Memory B cell (primary cell): ENCODE measurements around the gene EPB41L5.
"Not testable (repeated sequence)": the region's sequence is repeated elsewhere in the genome, so short reads cannot be mapped to it uniquely, and the experiment has no call there.

Experiments
- ATAC-seq: fragments of 150-1000 bp; cut with Tn5 transposase; 2 replicates; pipeline ENCODE4 v1.10.0; 2021; ENCODE audit warnings: low read depth, mild to moderate bottlenecking, moderate library complexity
- DNase-seq, 2 donors: peaks; one replicate each; pipeline ENCODE4 v3.0.0; 2022; ENCODE audit warnings: low spot score in 2 of 2
- H3K27ac Mint-ChIP-seq: one replicate; pipeline ENCODE4 v1.8.0; 2022; ENCODE audit warnings: mild to moderate bottlenecking, moderate library complexity, mixed read lengths
- H3K27me3 Mint-ChIP-seq: one replicate; pipeline ENCODE4 v1.8.0; 2022; ENCODE audit warnings: mixed read lengths
- H3K36me3 Mint-ChIP-seq: one replicate; pipeline ENCODE4 v1.8.0; 2022; ENCODE audit warnings: mild to moderate bottlenecking, mixed read lengths
- H3K4me1 Mint-ChIP-seq: one replicate; pipeline ENCODE4 v1.8.0; 2022; ENCODE audit warnings: mixed read lengths
- H3K4me3 Mint-ChIP-seq: one replicate; pipeline ENCODE4 v1.8.0; 2022; ENCODE audit warnings: mild to moderate bottlenecking, moderate library complexity, mixed read lengths
- H3K9me3 Mint-ChIP-seq: one replicate; pipeline ENCODE4 v1.8.0; 2022; ENCODE audit warnings: mixed read lengths

EPB41L5 gene

DNA sequence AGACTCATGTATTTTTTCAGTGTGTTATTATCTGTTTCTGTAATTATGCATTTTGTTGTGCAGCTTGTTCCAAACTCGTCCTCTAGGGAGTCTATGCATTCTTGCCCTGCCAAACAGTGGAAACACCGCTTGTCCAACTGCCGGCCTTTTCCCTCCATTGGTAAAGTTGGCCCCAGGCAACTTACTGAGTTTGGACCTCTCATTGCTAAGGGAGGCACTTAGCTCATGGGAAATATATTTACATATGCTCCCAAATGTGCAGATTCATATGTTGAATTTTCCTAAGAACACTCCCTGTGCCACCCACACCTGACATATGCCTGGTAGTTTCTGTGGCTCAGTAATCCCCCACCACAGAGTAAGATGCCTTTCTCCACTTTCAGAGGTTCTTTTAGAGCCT, 112.3 kb downstream of the EPB41L5 start:
- DNase-seq (no peak), ATAC-seq (no peak)
- Mint-ChIP-seq H3K4me1 (no peaks in the 10 kb centered on the region), H3K9me3 (no peaks in the 10 kb centered on the region), H3K4me3 (no peak overlapping the region), H3K27ac (no peak overlapping the region), H3K36me3 (peaks cover 14% of the 10 kb centered on the region), H3K27me3 (no peaks in the 10 kb centered on the region)

DNA sequence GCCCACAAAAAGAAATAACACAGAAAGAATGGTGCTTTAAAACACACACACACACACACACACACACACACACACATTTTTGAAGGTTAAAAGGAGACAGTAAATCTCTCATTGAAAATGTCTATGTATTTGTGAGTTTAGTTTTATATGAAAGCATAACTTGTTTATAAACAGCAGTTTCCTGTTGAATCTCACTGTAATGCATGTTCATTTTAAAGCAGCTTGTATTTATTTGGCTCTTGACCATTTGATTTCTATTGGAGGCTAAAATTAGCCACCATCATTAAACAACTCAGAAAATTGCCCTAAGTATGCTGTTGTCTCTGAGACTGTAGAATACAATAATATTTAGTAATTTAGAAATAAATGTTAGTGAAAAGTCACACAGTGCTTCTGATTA, 115.3 kb downstream of the EPB41L5 start:
- H3K27ac Mint-ChIP-seq, result no peak overlapping the region
- no peak for ATAC-seq

DNA sequence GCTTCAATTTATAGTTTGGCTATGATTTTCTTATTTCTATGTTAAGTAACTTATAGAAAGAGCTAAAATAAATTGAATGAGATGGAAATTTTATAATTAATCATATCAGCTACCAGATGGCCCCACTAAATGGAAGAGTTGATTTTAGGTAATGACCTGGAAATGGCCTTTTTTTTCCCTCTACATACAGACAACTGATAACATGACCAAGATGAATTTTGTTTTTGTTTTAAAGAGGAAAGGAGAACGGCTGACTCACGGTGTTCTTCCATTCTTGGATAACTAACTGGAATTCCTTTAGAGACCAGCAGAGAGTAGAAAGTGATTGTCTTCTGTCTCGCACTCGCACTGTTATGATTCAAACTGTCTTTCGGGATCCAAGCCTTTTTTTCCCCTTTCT, 119.3 kb downstream of the EPB41L5 start:
- Mint-ChIP-seq H3K9me3 (peaks cover 5% of the 10 kb centered on the region), H3K36me3 (peaks cover 40% of the 10 kb centered on the region), H3K27me3 (no peaks in the 10 kb centered on the region), H3K4me3 (no peak overlapping the region), H3K4me1 (no peaks in the 10 kb centered on the region), H3K27ac (no peak overlapping the region)
- DNase-seq (no peak), ATAC-seq (no peak)

More for the DNA sequence above, 115.3 kb downstream of the EPB41L5 start:
- DNase-seq, result no peak
- Mint-ChIP-seq H3K4me1 (no peaks in the 10 kb centered on the region), H3K36me3 (peaks cover 32% of the 10 kb centered on the region), H3K27me3 (no peaks in the 10 kb centered on the region), H3K9me3 (no peaks in the 10 kb centered on the region), H3K4me3 (no peak overlapping the region)

DNA sequence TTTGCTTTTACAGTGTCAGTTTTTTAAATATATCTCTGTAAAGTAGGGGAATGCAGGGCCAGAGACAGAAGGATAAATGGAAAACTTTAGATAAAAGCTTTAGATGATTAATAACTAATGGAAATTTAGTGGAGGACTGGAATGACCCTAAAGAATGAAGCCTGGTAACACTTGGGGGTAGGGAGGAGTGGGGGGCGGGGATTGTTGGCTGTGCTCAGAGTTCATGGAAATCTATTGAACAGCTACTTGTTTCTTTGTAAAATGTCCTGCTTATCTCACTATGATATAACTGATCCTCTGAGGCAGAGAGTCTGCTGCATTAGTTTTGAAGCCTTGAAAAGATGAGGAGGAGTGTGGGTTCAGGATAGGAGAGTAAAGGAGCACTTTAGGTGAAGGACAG, 119.8 kb downstream of the EPB41L5 start:
- no peak overlapping the region for H3K4me3 Mint-ChIP-seq
- DNase-seq (no peak), ATAC-seq (no peak)
- peaks cover 40% of the 10 kb centered on the region for H3K36me3 Mint-ChIP-seq
- H3K9me3 Mint-ChIP-seq, result peaks cover 5% of the 10 kb centered on the region
- no peak overlapping the region for H3K27ac Mint-ChIP-seq
- H3K4me1 Mint-ChIP-seq, result no peaks in the 10 kb centered on the region
- no peaks in the 10 kb centered on the region for H3K27me3 Mint-ChIP-seq

DNA sequence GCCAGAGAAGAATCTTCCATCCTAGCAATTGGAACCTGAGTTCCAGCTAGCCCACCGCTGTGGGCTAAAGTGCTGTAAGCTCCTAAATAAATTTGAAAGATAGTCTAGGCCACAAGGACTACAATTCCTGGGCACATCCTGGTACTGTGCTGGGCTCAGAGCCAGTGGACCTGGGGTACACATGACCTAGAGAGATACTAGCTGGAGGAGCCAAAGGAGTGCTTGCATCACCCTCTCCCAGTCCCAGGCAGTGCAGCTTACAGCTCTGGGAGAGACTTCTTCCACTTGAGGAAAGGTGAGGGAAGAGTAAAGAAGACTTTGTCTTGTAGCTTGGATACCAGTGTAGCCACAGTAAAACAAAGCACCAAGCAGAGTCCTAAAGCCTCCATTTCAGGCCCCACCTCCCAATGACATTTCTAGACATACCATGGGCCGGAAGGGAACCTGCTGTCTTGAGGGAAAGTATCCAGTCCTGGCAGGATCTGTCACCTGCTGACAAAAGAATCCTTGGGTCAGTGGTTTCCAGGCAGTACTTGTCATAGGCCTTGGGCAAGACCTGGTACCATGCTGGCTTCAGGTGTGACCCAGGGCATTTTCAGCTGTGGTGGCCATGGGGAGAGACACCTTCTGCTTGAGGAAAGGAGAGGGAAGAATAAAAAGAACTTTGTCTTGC, 120.8 kb downstream of the EPB41L5 start:
- no peak overlapping the region for H3K27ac Mint-ChIP-seq
- H3K4me1 Mint-ChIP-seq, result no peaks in the 10 kb centered on the region
- H3K9me3 Mint-ChIP-seq, result peaks cover 5% of the 10 kb centered on the region
- ATAC-seq (no peak), DNase-seq (no peak)
- no peaks in the 10 kb centered on the region for H3K27me3 Mint-ChIP-seq
- H3K4me3 Mint-ChIP-seq, result no peak overlapping the region
- peaks cover 40% of the 10 kb centered on the region for H3K36me3 Mint-ChIP-seq

DNA sequence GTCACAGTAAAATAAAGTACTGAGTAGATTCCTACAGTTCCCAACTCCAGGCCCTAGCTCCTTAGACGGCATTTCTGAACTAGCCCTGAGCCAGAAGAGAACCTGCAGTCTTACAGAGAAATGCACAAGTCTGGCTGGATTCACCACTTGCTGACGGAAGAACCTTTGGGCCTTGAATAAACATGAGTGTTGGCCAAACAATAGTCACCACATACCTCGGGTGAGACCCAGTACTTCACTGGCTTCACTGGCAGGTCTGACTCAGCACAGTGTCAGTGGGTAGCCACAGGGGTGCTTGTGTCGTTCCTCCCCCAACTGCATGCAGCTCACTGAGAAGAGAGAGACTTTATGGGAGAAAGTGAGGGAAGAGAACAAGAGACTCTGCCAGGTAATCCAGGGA, 121.4 kb downstream of the EPB41L5 start:
- no peak overlapping the region for H3K27ac Mint-ChIP-seq
- DNase-seq (no peak), ATAC-seq (no peak)
- no peaks in the 10 kb centered on the region for H3K27me3 Mint-ChIP-seq
- peaks cover 5% of the 10 kb centered on the region for H3K9me3 Mint-ChIP-seq
- peaks cover 38% of the 10 kb centered on the region for H3K36me3 Mint-ChIP-seq
- no peak overlapping the region for H3K4me3 Mint-ChIP-seq
- H3K4me1 Mint-ChIP-seq, result no peaks in the 10 kb centered on the region

DNA sequence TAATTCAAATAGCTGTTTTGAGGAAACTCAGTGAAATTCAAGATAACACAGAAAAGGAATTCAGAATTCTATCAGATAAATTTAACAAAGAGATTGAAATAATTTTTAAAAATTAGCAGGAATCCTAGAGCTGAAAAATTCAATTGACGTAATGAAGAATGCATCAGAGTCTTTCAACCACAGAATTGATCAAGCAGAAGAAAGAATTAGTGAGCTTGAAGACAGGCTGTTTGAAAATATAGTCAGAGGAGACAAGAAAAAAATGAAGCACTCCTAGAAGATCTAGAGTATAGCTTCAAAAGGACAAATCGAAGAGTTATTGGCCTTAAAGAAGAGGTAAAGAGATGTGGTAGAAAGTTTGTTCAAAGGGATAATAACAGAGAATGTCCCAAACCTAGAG, 122.1 kb downstream of the EPB41L5 start:
- H3K36me3 Mint-ChIP-seq, result peaks cover 37% of the 10 kb centered on the region

DNA sequence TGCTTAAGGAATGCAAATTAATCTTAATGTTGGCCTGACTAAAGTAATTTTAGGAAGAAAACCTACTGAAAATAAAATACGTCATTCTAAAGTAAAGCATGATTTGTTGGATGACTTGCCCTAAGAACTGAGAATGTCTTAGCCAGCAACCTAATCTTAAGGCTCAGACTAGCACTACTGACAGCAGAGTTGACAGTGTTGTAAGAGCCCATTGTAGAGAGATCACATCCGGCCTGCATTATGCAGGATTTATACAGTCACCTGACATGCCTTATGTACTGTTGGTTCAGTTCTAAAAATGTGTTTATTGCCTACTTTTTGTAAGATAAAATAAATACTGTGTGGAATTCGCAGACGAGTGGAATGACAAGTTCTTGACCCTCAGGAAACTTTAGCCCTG, 128.0 kb downstream of the EPB41L5 start:
- no peak for DNase-seq

More for the DNA sequence above, 122.1 kb downstream of the EPB41L5 start:
- DNase-seq, H3K27ac Mint-ChIP-seq, H3K4me1 Mint-ChIP-seq, H3K27me3 Mint-ChIP-seq, H3K4me3 Mint-ChIP-seq, H3K9me3 Mint-ChIP-seq, ATAC-seq: not testable (repeated sequence)

DNA sequence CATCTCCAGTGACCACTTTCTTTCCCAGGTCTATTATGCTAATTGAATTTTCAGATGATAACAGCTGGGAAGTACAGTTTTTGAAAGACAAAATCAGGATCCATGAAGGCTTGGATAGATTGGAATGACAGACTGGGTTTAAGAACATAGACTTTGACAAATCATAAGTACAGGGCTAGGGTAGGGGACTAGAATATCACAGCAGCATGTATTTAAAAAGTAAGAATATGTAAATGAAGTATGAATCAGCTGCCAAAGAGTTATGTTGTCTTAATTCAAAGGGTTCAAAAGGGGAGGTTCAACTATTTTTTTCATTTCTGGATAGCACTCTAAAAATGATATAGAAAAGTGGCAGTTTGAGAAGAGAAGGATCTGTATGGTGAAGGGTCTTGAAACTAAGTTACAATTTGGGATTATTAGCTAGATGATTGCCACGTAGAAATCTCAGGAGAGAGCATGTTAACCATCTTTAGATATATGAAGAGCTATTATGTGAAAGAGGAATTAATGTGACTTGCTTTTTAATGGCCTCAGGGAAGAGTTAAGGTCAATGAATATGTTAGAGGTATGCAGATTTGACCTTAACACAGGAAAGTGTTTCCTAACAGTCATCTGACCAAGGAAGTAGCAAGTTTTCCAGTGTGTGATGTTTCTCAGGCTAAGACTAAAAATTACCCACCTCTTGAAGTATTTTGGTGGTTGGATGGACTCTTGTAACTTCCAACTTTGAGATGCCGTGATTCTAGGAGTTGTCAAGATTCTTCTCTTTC, 128.6 kb downstream of the EPB41L5 start:
- DNase-seq (no peak), ATAC-seq (no peak)
- Mint-ChIP-seq H3K27me3 (no peaks in the 10 kb centered on the region), H3K9me3 (no peaks in the 10 kb centered on the region), H3K27ac (peak overlapping the region; percentile 22), H3K36me3 (peaks cover 8% of the 10 kb centered on the region), H3K4me1 (no peaks in the 10 kb centered on the region), H3K4me3 (no peak overlapping the region)

More for the DNA sequence above, 128.0 kb downstream of the EPB41L5 start:
- H3K27ac Mint-ChIP-seq, result no peak overlapping the region
- H3K4me3 Mint-ChIP-seq, result no peak overlapping the region
- H3K4me1 Mint-ChIP-seq, result no peaks in the 10 kb centered on the region
- no peaks in the 10 kb centered on the region for H3K9me3 Mint-ChIP-seq
- no peaks in the 10 kb centered on the region for H3K27me3 Mint-ChIP-seq
- peaks cover 6% of the 10 kb centered on the region for H3K36me3 Mint-ChIP-seq
- ATAC-seq, result no peak

DNA sequence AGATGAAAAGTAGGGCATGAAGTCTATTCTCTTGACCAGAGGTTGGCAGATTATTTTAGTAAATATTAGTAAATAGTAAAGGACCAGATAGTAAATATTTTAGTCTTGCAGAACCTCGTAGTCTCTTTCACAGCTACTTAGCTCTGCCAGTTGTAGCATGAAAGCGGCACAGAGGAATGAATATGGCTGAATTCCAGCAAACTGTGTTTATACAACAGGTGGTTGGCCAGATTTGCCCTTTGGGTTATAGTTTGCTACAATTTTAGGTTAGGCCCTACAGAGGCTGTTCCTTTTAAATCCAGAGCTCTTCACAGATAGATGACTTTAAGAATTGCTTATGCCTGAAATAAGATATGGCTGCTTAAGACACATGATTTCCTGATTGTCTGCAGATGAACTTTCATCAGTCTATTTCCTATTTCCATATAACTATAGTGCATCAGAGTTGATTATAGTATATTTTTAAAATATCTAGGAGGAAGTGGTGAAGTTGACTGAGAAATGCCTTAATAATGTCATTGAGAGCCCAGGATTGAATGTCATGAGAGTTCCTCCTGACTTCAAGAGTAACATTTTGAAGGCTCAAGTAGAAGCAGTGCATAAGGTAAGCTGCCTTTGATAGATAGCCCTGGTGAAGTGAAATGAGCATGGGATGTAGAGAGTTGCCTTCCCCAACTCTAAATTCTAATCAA, 129.8 kb downstream of the EPB41L5 start:
- no peak for ATAC-seq
- Mint-ChIP-seq H3K36me3 (peaks cover 11% of the 10 kb centered on the region), H3K4me1 (no peaks in the 10 kb centered on the region), H3K4me3 (no peak overlapping the region), H3K9me3 (no peaks in the 10 kb centered on the region), H3K27me3 (no peaks in the 10 kb centered on the region), H3K27ac (no peak overlapping the region)
- DNase-seq, result no peak

DNA sequence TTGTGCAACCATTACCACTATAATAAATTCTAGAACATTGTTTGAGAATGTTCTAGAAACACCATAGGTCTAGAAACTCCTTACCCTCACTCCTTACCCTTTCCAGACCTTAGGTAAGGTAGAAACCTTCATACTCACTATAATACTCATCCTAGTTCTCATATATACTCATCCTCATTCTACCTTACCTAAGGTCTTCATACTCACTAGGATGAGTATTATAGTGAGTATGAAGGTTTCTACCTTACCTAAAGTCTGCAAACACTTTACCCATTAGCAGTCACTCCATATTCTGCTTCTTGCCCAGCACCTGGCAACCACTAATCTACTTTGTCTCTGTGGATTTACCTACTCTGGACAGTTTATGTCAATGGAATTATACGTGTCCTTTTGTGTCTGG, 135.4 kb downstream of the EPB41L5 start:
- H3K4me3 Mint-ChIP-seq, result no peak overlapping the region
- DNase-seq, result no peak
- peaks cover 3% of the 10 kb centered on the region for H3K4me1 Mint-ChIP-seq
- peaks cover 32% of the 10 kb centered on the region for H3K36me3 Mint-ChIP-seq
- H3K27me3 Mint-ChIP-seq, result no peaks in the 10 kb centered on the region
- H3K9me3 Mint-ChIP-seq, result peaks cover 4% of the 10 kb centered on the region
- ATAC-seq, result no peak
- no peak overlapping the region for H3K27ac Mint-ChIP-seq

DNA sequence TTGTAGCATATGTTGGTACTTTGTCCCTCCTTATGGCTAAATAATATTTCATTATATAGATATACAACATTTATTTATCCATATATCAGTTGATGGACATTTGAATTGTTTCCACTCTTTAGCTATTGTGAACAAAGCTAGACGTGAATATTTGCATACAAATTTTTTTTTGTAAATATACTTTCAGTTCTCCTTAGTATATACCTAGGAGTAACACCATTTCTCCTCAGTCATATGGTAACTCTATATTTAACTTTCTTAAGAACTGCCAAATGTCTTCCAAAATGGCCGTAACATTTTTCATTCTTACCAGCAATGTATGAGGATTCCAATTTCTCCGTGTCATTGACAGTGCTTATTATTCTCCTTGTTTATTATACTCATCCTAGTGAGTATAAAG, 135.8 kb downstream of the EPB41L5 start:
- Mint-ChIP-seq H3K4me1 (peaks cover 3% of the 10 kb centered on the region), H3K36me3 (peaks cover 35% of the 10 kb centered on the region), H3K9me3 (peaks cover 4% of the 10 kb centered on the region), H3K27ac (no peak overlapping the region), H3K27me3 (no peaks in the 10 kb centered on the region), H3K4me3 (no peak overlapping the region)
- DNase-seq (no peak), ATAC-seq (peak; percentile 43)

DNA sequence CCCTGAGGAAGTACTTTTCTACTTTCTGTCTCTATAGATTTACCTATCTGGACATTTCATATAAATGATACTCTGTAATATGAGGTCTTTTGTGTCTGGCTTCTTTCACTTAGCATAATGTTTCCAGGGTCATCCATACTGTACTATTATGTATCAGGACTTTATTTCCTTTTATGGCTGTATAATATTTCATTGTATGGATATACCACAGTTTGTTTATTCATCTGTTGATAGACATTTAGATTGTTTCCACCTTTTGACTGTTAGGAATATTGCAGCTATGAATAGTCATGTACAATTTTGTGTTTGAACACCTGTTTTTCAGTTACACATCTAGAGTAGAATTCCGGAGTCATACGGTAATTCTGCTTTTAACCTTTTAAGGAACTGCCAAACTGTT, 136.5 kb downstream of the EPB41L5 start:
- Mint-ChIP-seq H3K27me3 (no peaks in the 10 kb centered on the region), H3K4me3 (no peak overlapping the region), H3K9me3 (peaks cover 4% of the 10 kb centered on the region), H3K4me1 (peaks cover 3% of the 10 kb centered on the region), H3K36me3 (peaks cover 37% of the 10 kb centered on the region), H3K27ac (no peak overlapping the region)
- ATAC-seq, result no peak
- DNase-seq, result no peak

DNA sequence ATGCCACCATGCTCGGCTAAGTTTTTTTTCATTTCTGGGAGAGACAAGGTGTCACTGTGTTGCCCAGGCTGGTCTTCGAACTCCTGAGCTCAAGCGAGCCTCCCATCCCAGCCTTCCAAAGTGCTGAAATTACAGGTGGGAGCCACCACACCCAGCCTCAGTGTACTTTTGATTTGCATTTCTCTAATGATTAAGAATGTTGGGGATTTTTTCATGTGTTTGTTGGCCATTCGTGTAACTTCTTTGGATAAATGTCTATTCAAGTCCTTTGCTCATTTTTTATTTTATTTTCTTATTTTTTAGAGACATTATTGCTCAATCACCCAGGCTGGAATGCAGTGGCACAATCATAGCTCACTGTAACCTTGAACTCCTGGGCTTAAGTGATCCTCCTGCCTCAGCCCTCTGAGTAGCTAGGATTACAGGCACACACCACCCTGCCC, 137.2 kb downstream of the EPB41L5 start:
- peaks cover 36% of the 10 kb centered on the region for H3K36me3 Mint-ChIP-seq
- peaks cover 4% of the 10 kb centered on the region for H3K9me3 Mint-ChIP-seq
- peaks cover 3% of the 10 kb centered on the region for H3K4me1 Mint-ChIP-seq
- H3K27ac Mint-ChIP-seq, result no peak overlapping the region
- H3K27me3 Mint-ChIP-seq, result no peaks in the 10 kb centered on the region
- DNase-seq (no peak), ATAC-seq (no peak)
- H3K4me3 Mint-ChIP-seq, result no peak overlapping the region
